Measurements from ENCODE around the gene PITPNM3. TPM values are rescaled to one million over a fixed set of nuclear protein-coding genes. Genes with fewer than 3 reads are reported as not detected.

The PITPNM3 gene
- total and polyA plus RNA-seq, 2 of the 13 experiments (the other 11 are each of a cell fraction or from before 2014, with no cell fraction given), result 0.13 to 0.29 TPM

- TF ChIP-seq ZBTB2 (CRISPR knock-in tag; IDR thresholded peaks at IDR 0.05; ENCODE audit: low read depth) (peak; percentile 61; the same call in 1 of the 2 replicates), RFX1 (IDR thresholded peaks at IDR 0.05) (no peak), ZFP90 (CRISPR knock-in tag; IDR thresholded peaks at IDR 0.05; ENCODE audit: borderline replicate concordance) (no peak), NFIC (IDR thresholded peaks at IDR 0.05; ENCODE audit: low read length) (no peak), HES4 (CRISPR knock-in tag; IDR thresholded peaks at IDR 0.05; ENCODE audit: borderline replicate concordance) (peak; percentile 22; the same call in 1 of the 2 replicates), ZNF792 (CRISPR knock-in tag; IDR thresholded peaks at IDR 0.05) (0 out of 2 replicates have a peak, but pooled peaks have one; percentile 18), SP1 (IDR thresholded peaks at IDR 0.05) (no peak), SP1 (CRISPR knock-in tag; IDR thresholded peaks at IDR 0.05) (peak; percentile 43), SALL1 (CRISPR knock-in tag; IDR thresholded peaks at IDR 0.05) (peak; percentile 78), KIAA2018 (CRISPR knock-in tag; IDR thresholded peaks at IDR 0.05; ENCODE audit: borderline replicate concordance) (no peak), HNRNPUL1 (IDR thresholded peaks at IDR 0.05; ENCODE audit: low read depth, low read length) (no peak), TBX3 (IDR thresholded peaks at IDR 0.05; ENCODE audit: borderline replicate concordance) (no peak), NR2F2 (IDR thresholded peaks at IDR 0.05; ENCODE audit: borderline replicate concordance, low read depth) (no peak; the same call in 1 of the 2 replicates), NFE2 (CRISPR knock-in tag; IDR thresholded peaks at IDR 0.05) (0 out of 2 replicates have a peak, but pooled peaks have one; percentile 30), SUZ12 (IDR thresholded peaks at IDR 0.05; ENCODE audit: low read depth, low read length) (no peak), CBX2 (IDR thresholded peaks at IDR 0.05; ENCODE audit: low read depth, low read length) (no peak), CBX2 (CRISPR knock-in tag; IDR thresholded peaks at IDR 0.05; ENCODE audit: low read depth) (no peak), ZNF629 (CRISPR knock-in tag; conservative IDR thresholded peaks at IDR 0.05) (no peak; the same call in 1 of the 2 replicates), ZNF263 (CRISPR knock-in tag; IDR thresholded peaks at IDR 0.05) (peak; percentile 33; the same call in 1 of the 2 replicates), THYN1 (CRISPR knock-in tag; IDR thresholded peaks at IDR 0.05; ENCODE audit: borderline replicate concordance, low read depth) (0 out of 2 replicates have a peak, but pooled peaks have one; percentile 32)
Measured at GRCh38 chr17:6443692-6444570, 112.4 kb downstream of the PITPNM3 start, which contains the start of gene PIMREG (continued).

Data from HepG2 (cell line).